Upper lobe of left lung (tissue), 6 donors: ENCODE data around the gene DNAH3. TPM values are rescaled to one million over a fixed set of nuclear protein-coding genes. Genes with fewer than 3 reads are reported as not detected.

ENCODE experiments used
- ATAC-seq, 2 donors: fragments of 200-7000 bp; cut with Tn5 transposase; one replicate each; pipeline ENCODE4 v1.9.1; 2022; ENCODE audit warnings: mild to moderate bottlenecking in 2 of 2, moderate library complexity in 2 of 2; ENCODE audit not compliant: low FRiP score in 2 of 2
- DNase-seq, 2 donors: peaks; one replicate each; pipeline ENCODE4 v3.0.0-alpha.2; 2019 to 2020
- H3K27ac ChIP-seq, 4 donors: fragments of 200-600 bp; sonication (generic); one replicate each; pipeline ENCODE4 v1.5.1; 2016 to 2019
- H3K27me3 ChIP-seq, 4 donors: fragments of 200-600 bp; sonication (generic); one replicate each; pipeline ENCODE4 v1.5.1; 2017 to 2019
- H3K36me3 ChIP-seq, 4 donors: fragments of 200-600 bp; sonication (generic); one replicate each; pipeline ENCODE4 v1.5.1; 2016 to 2019
- H3K4me1 ChIP-seq, 4 donors: fragments of 200-600 bp; sonication (generic); one replicate each; pipeline ENCODE4 v1.5.1; 2018 to 2019
- H3K4me3 ChIP-seq, 4 donors: fragments of 200-600 bp; sonication (generic); one replicate each; pipeline ENCODE4 v1.5.1; 2017 to 2019; ENCODE audit warnings: mild to moderate bottlenecking in 2 of 4, moderate library complexity in 1 of 4
- H3K9me3 ChIP-seq, 4 donors: fragments of 200-600 bp; sonication (generic); one replicate each; pipeline ENCODE4 v1.5.1; 2018 to 2019
- CTCF ChIP-seq, 6 experiments: fragments of 450-650 bp in 4 of 6; fragments of 200-600 bp in 2 of 6; sonication (generic) in 2 of 6; IDR thresholded peaks; one replicate each; pipeline ENCODE4 v1.5.1; 2016 to 2019; ENCODE audit warnings: antibody characterized with exemption in 6 of 6
- EP300 ChIP-seq, 4 donors: sonication (generic); formaldehyde crosslinking; IDR thresholded peaks; one replicate each; pipeline ENCODE4 v1.5.1; 2017; ENCODE audit warnings: antibody characterized with exemption in 4 of 4, control low read depth in 2 of 4
- POLR2A ChIP-seq, 4 donors: fragments of 450-650 bp; IDR thresholded peaks; one replicate each; pipeline ENCODE4 v1.5.1; 2016 to 2017; ENCODE audit warnings: antibody characterized with exemption in 4 of 4, mild to moderate bottlenecking in 2 of 4
- POLR2AphosphoS5 ChIP-seq, 2 donors: sonication (generic); formaldehyde crosslinking; IDR thresholded peaks; one replicate each; pipeline ENCODE4 v1.5.1; 2017; ENCODE audit warnings: antibody characterized with exemption in 2 of 2
- WGBS, 2 donors: methylation state at CpG; one replicate each; pipeline ENCODE4 v1.1.5; 2017 to 2018; 5-methylcytosine and 5-hydroxymethylcytosine counted together
- total RNA-seq, 6 donors: library from RNA; depleted of rRNA in 4 of 6; stranded (reverse); fragments of >200 nt in 4 of 6; gene quantifications; one replicate each; pipeline versions ENCODE4 v1.1.0 to v1.2.1, GENCODE V29; 2016 to 2021
- donor health status: DM: no; HTN: no; CAD: no; lungs with moderate emphysema.
- donor health status: DM: no; HTN: yes; CAD: no; lungs with severe emphysema.

Gene DNAH3
- total RNA-seq, 6 donors from 2014 or later, result 0.23 to 48.1 (median 4.8) TPM

GRCh38 chr16:20904507-20905081 is 246.1 kb downstream of the DNAH3 start:
- no peaks in the 10 kb centered on the region for H3K9me3 ChIP-seq
- TF ChIP-seq POLR2AphosphoS5 (IDR thresholded peaks at IDR 0.05) (peak in 1 of 2 donors; percentile 41), EP300 (IDR thresholded peaks at IDR 0.05) (peak in 1 of 4 donors; percentile 4), CTCF (IDR thresholded peaks at IDR 0.05) (peak in 1 of 6 experiments; percentile 12), POLR2A (IDR thresholded peaks at IDR 0.05) (peak in 1 of 4 donors; percentile 9)
- H3K27ac ChIP-seq, result peak overlapping the region; percentile 64 to 99 (median 95)
- WGBS, 2 donors, result 8 to 17% methylated on average over 3 of the region's 3 CpGs
- H3K4me1 ChIP-seq, result peaks cover 59 to 63% (median 61%) of the 10 kb centered on the region in 4 donors
- DNase-seq, result peak in 1 of 2 donors; percentile 38
- no peaks in the 10 kb centered on the region for H3K36me3 ChIP-seq
- no peaks in the 10 kb centered on the region for H3K27me3 ChIP-seq
- no peak for ATAC-seq
- H3K4me3 ChIP-seq, result no peak overlapping the region

GRCh38 chr16:20903899-20904506 is 246.6 kb downstream of the DNAH3 start:
- H3K36me3 ChIP-seq, result no peaks in the 10 kb centered on the region
- H3K27me3 ChIP-seq, result no peaks in the 10 kb centered on the region
- H3K9me3 ChIP-seq, result no peaks in the 10 kb centered on the region
- H3K4me3 ChIP-seq, result no peak overlapping the region
- peak overlapping the region; percentile 64 to 99 (median 95) for H3K27ac ChIP-seq
- ATAC-seq, result no peak
- no peak for TF ChIP-seq POLR2A (IDR thresholded peaks at IDR 0.05)
- TF ChIP-seq POLR2AphosphoS5 (IDR thresholded peaks at IDR 0.05), result no peak
- no peak for TF ChIP-seq CTCF (IDR thresholded peaks at IDR 0.05)
- no peak for TF ChIP-seq EP300 (IDR thresholded peaks at IDR 0.05)
- 36 to 47% methylated on average over 5 of the region's 5 CpGs for WGBS, 2 donors
- H3K4me1 ChIP-seq, result peaks cover 59 to 69% (median 64%) of the 10 kb centered on the region in 4 donors
- no peak for DNase-seq

DNA sequence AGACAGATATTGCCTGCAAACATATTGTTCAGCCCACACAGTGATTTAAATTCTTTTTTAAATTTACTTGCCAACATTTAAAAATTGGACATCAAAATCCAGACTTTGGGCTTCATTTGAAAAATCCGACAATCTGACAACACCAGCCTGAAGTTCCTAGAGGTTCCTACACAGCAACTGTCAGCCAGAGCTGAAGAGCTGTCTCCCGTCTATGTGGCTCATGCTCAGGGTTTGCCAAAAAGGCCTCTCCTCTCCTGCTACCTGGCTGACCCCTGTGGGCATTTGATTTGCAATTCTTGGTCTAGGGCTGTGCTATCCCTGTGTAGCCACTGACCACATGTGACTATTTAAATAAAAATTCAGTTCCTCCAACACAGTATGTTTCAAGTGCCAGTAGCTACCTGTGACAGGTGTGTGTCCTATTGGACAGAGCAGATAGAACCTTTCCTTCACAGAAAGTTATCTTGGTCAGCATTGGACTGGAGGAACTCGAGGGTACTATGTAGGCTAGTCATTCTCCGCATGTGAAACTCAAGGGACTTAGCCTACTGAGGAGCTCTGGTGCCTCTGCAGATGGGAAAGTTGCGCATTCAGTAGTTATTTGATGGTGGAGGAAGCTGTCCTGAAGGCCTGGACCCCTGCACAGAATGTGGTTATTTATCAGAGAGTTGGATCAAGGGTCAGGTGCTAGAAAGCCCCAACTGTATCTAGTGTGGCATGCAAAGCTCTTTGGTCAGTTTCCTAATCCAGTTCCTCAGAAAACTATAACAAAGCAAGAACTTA is 247.3 kb downstream of the DNAH3 start:
- 76 to 77% methylated on average over 4 to 5 of the region's 5 CpGs for WGBS, 2 donors
- H3K27me3 ChIP-seq, result no peaks in the 10 kb centered on the region
- ATAC-seq, result no peak
- TF ChIP-seq POLR2AphosphoS5 (IDR thresholded peaks at IDR 0.05), result no peak
- no peak for TF ChIP-seq CTCF (IDR thresholded peaks at IDR 0.05)
- TF ChIP-seq EP300 (IDR thresholded peaks at IDR 0.05), result no peak
- TF ChIP-seq POLR2A (IDR thresholded peaks at IDR 0.05), result no peak
- peak overlapping the region; percentile 95 to 99 (median 97) for H3K27ac ChIP-seq
- no peak overlapping the region for H3K4me3 ChIP-seq
- peaks cover 61 to 74% (median 67%) of the 10 kb centered on the region in 4 donors for H3K4me1 ChIP-seq
- DNase-seq, result no peak
- H3K36me3 ChIP-seq, result no peaks in the 10 kb centered on the region
- H3K9me3 ChIP-seq, result no peaks in the 10 kb centered on the region

DNA sequence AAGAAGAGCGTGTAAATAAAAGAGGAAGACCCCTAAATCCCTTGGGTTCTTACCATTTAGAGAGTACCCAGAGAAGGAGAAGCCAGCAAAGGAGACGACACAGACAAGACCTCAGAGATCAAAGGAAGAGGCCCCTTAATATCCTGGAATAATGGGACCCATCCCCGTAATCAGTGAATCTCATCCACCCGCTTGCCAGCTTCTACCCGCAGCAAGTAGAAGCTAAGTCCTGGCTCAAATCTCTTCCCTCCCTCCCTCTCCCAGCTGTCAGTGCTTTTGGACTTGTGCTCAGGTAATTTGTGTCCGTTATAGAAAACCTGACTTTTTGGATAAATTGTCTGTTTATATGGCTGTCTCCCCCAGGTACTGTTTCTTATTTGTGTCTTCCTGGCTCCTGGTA is 248.2 kb downstream of the DNAH3 start:
- no peaks in the 10 kb centered on the region for H3K36me3 ChIP-seq
- ATAC-seq, result no peak
- H3K4me1 ChIP-seq, result peaks cover 61 to 82% (median 69%) of the 10 kb centered on the region in 4 donors
- H3K27ac ChIP-seq, result peak overlapping the region; percentile 95 to 99 (median 97)
- WGBS, 2 donors, result 92 to 93% methylated on average over 6 of the region's 6 CpGs
- H3K27me3 ChIP-seq, result no peaks in the 10 kb centered on the region
- H3K4me3 ChIP-seq, result peak overlapping the region in 1 of 4 donors; percentile 91
- no peaks in the 10 kb centered on the region for H3K9me3 ChIP-seq
- DNase-seq, result no peak
- TF ChIP-seq EP300 (IDR thresholded peaks at IDR 0.05) (no peak), POLR2A (IDR thresholded peaks at IDR 0.05) (no peak), POLR2AphosphoS5 (IDR thresholded peaks at IDR 0.05) (no peak), CTCF (IDR thresholded peaks at IDR 0.05) (no peak)
